H1 (cell line): Measurements from ENCODE around the gene FARSB. TPM values are rescaled to one million over a fixed set of nuclear protein-coding genes. Genes with fewer than 3 reads are reported as not detected.

Source experiments
- CTCF ChIA-PET: fragments of 300-600 bp; sonication (Branson Sonifier 250); formaldehyde crosslinking; loops from one replicate; lab custom pipeline; 2021; ENCODE audit not compliant: partially characterized antibody; lab: Charles Lee
- POLR2A ChIA-PET: fragments of 300-600 bp; sonication (Branson Sonifier 250); formaldehyde crosslinking; loops from one replicate; lab custom pipeline; 2021; ENCODE audit warnings: inconsistent platforms; ENCODE audit not compliant: partially characterized antibody; lab: Charles Lee
- DNase-seq, 2 experiments: peaks; one replicate each; pipeline versions ENCODE4 v3.0.0 to v3.0.0-alpha.2; 2010 to 2022; ENCODE audit warnings: low spot score in 2 of 2, low read depth in 1 of 2, mixed read lengths in 1 of 2
- FAIRE-seq: peaks from 2 replicates; lab custom pipeline; 2011; peaks lifted over from hg19 to GRCh38; lab: Jason Lieb, UNC
- H2AFZ ChIP-seq: 2 replicates; pipeline ENCODE4 v1.8.1; 2012; ENCODE audit warnings: low read length, inconsistent platforms
- H2AK5ac ChIP-seq: 2 replicates; pipeline ENCODE4 v1.6.1; 2013; ENCODE audit warnings: low read depth, low read length
- H2BK120ac ChIP-seq: replicated peaks from 2 replicates; pipeline ENCODE3; 2013; ENCODE audit warnings: low read depth, low read length, inconsistent platforms
- H2BK12ac ChIP-seq: 2 replicates; pipeline ENCODE4 v1.6.1; 2013; ENCODE audit warnings: low read depth, low read length
- H2BK15ac ChIP-seq: 2 replicates; pipeline ENCODE4 v1.6.1; 2013; ENCODE audit warnings: low read length
- H2BK20ac ChIP-seq: 2 replicates; pipeline ENCODE4 v1.6.1; 2013; ENCODE audit warnings: low read length
- H2BK5ac ChIP-seq: 2 replicates; pipeline ENCODE4 v1.6.1; 2013; ENCODE audit warnings: low read depth, low read length
- H3K14ac ChIP-seq: 2 replicates; pipeline ENCODE4 v1.6.1; 2013; ENCODE audit warnings: inconsistent platforms; ENCODE audit not compliant: insufficient read length
- H3K18ac ChIP-seq: 2 replicates; pipeline ENCODE4 v1.6.1; 2013; ENCODE audit warnings: low read length; ENCODE audit errors: extremely low read depth
- H3K23ac ChIP-seq: 2 replicates; pipeline ENCODE4 v1.6.1; 2013; ENCODE audit warnings: inconsistent platforms; ENCODE audit not compliant: insufficient read length
- H3K23me2 ChIP-seq: 2 replicates; pipeline ENCODE4 v1.6.1; 2013; ENCODE audit warnings: low read depth, low read length
- H3K27ac ChIP-seq: 2 replicates; pipeline ENCODE4 v1.6.1; 2011; ENCODE audit warnings: low read depth, low read length, inconsistent platforms
- H3K27me3 ChIP-seq, 4 experiments: replicated peaks in 1 of 4; 1 replicate in 1 of 4; 2 replicates in 3 of 4; pipeline versions ENCODE4 v1.6.1 to v1.8.1; 2011 to 2013; ENCODE audit warnings: low read length in 3 of 4, mild to moderate bottlenecking in 3 of 4, inconsistent platforms in 2 of 4, mixed read lengths in 2 of 4, moderate library complexity in 1 of 4; ENCODE audit not compliant: control insufficient read depth in 3 of 4, insufficient read depth in 3 of 4; ENCODE audit errors: extremely low read depth in 1 of 4
- H3K36me3 ChIP-seq, 4 experiments: 2 replicates each; pipeline versions ENCODE4 v1.6.1 to v1.8.1; 2011 to 2013; ENCODE audit warnings: mild to moderate bottlenecking in 4 of 4, low read length in 3 of 4, moderate library complexity in 2 of 4, control low read depth in 1 of 4, inconsistent platforms in 1 of 4; ENCODE audit not compliant: insufficient read depth in 4 of 4, control insufficient read depth in 2 of 4
- H3K4ac ChIP-seq: replicated peaks from 2 replicates; pipeline ENCODE3; 2013; ENCODE audit warnings: low read length, low read depth, mixed read lengths, inconsistent platforms; ENCODE audit not compliant: insufficient read length
- H3K4me1 ChIP-seq, 4 experiments: replicated peaks in 1 of 4; 1 replicate in 1 of 4; 2 replicates in 3 of 4; pipeline versions ENCODE4 v1.6.1 to v1.8.1; 2011 to 2013; ENCODE audit warnings: low read length in 3 of 4, inconsistent platforms in 2 of 4, mixed read lengths in 1 of 4; ENCODE audit not compliant: insufficient read depth in 4 of 4, control insufficient read depth in 3 of 4
- H3K4me2 ChIP-seq, 2 experiments: 2 replicates each; pipeline versions ENCODE4 v1.6.1 to v1.8.1; 2011 to 2013; ENCODE audit warnings: low read depth in 2 of 2, low read length in 2 of 2, control low read depth in 1 of 2, inconsistent platforms in 1 of 2, mild to moderate bottlenecking in 1 of 2; ENCODE audit not compliant: insufficient read depth in 1 of 2
- H3K4me3 ChIP-seq, 4 experiments: fragments of 200-600, 300-600 bp in 1 of 4; sonication (generic), shearing (Covaris generic), sonication (Bioruptor Twin) in 1 of 4; 2 replicates each; pipeline versions ENCODE4 v1.5.1 to v1.8.1; 2011 to 2016; ENCODE audit warnings: low read length in 4 of 4, low read depth in 3 of 4, control low read depth in 2 of 4, inconsistent platforms in 2 of 4, mild to moderate bottlenecking in 2 of 4, mixed read lengths in 1 of 4, moderate library complexity in 1 of 4; ENCODE audit not compliant: insufficient read depth in 2 of 4; ENCODE audit errors: extremely low read depth in 1 of 4
- H3K56ac ChIP-seq: replicated peaks from 2 replicates; pipeline ENCODE3; 2013; ENCODE audit warnings: low read depth, mild to moderate bottlenecking, mixed read lengths, low read length, inconsistent platforms; ENCODE audit not compliant: insufficient read length
- H3K79me1 ChIP-seq: 2 replicates; pipeline ENCODE4 v1.6.1; 2013; ENCODE audit warnings: low read depth, low read length, control low read depth
- H3K79me2 ChIP-seq, 2 experiments: 2 replicates each; pipeline versions ENCODE4 v1.6.1 to v1.8.1; 2012 to 2013; ENCODE audit warnings: low read length in 2 of 2, mild to moderate bottlenecking in 2 of 2, inconsistent platforms in 1 of 2; ENCODE audit not compliant: insufficient read depth in 2 of 2, control insufficient read depth in 1 of 2
- H3K9ac ChIP-seq, 4 experiments: replicated peaks in 1 of 4; 1 replicate in 1 of 4; 2 replicates in 3 of 4; pipeline versions ENCODE4 v1.6.1 to v1.8.1; 2011 to 2013; ENCODE audit warnings: low read depth in 3 of 4, low read length in 3 of 4, control low read depth in 2 of 4, mild to moderate bottlenecking in 2 of 4, moderate library complexity in 2 of 4, inconsistent platforms in 1 of 4; ENCODE audit errors: extremely low read depth in 1 of 4
- H3K9me3 ChIP-seq, 2 experiments: 2 replicates each; pipeline versions ENCODE4 v1.6.1 to v1.8.1; 2012 to 2013; ENCODE audit warnings: mild to moderate bottlenecking in 2 of 2, moderate library complexity in 2 of 2, control low read depth in 1 of 2, inconsistent platforms in 1 of 2, low read depth in 1 of 2, low read length in 1 of 2, mixed read lengths in 1 of 2; ENCODE audit not compliant: insufficient read depth in 2 of 2
- H4K20me1 ChIP-seq, 2 experiments: replicated peaks in 1 of 2; 2 replicates each; pipeline versions ENCODE3 to v1.8.1; 2011 to 2013; ENCODE audit warnings: inconsistent platforms in 2 of 2, low read length in 2 of 2, mild to moderate bottlenecking in 1 of 2; ENCODE audit not compliant: insufficient read depth in 2 of 2, control insufficient read depth in 1 of 2
- H4K5ac ChIP-seq: 2 replicates; pipeline ENCODE4 v1.6.1; 2013; ENCODE audit warnings: low read length, low read depth, mixed read lengths, inconsistent platforms; ENCODE audit not compliant: insufficient read length
- H4K8ac ChIP-seq: 2 replicates; pipeline ENCODE4 v1.8.0; 2013; ENCODE audit warnings: mild to moderate bottlenecking, moderate library complexity, low read length, inconsistent platforms; ENCODE audit not compliant: insufficient read depth; ENCODE audit errors: extremely low read depth
- H4K91ac ChIP-seq: replicated peaks from 2 replicates; pipeline ENCODE3; 2013; ENCODE audit warnings: low read length, mixed read lengths, inconsistent platforms; ENCODE audit not compliant: insufficient read length
- ATF3 ChIP-seq: IDR thresholded peaks from 2 replicates; pipeline ENCODE4 v1.6.1; 2011; ENCODE audit warnings: low read depth, mild to moderate bottlenecking, low read length; ENCODE audit not compliant: insufficient read depth
- BCL11A ChIP-seq, 2 experiments: IDR thresholded peaks; one replicate each; pipeline ENCODE4 v1.6.1; 2011; ENCODE audit warnings: low read depth in 2 of 2, low read length in 2 of 2, mild to moderate bottlenecking in 2 of 2
- KDM4A ChIP-seq: IDR thresholded peaks from one replicate; pipeline ENCODE4 v1.7.1; 2012; ENCODE audit warnings: low read depth, mild to moderate bottlenecking, moderate library complexity, low read length, inconsistent platforms; ENCODE audit not compliant: severe bottlenecking
- NANOG ChIP-seq: IDR thresholded peaks from 2 replicates; pipeline ENCODE4 v1.6.1; 2011; ENCODE audit warnings: low read length, low read depth, mild to moderate bottlenecking, inconsistent platforms; ENCODE audit not compliant: insufficient read depth, poor library complexity, severe bottlenecking
- PHF8 ChIP-seq: fragments of 200-600 bp; sonication (generic); conservative IDR thresholded peaks from 2 replicates; pipeline ENCODE4 v1.7.1; 2012; ENCODE audit warnings: low read depth, mild to moderate bottlenecking, inconsistent platforms, low read length, moderate library complexity
- SAP30 ChIP-seq: fragments of 300-600 bp; sonication (generic); IDR thresholded peaks from 2 replicates; pipeline ENCODE4 v1.7.1; 2012; ENCODE audit warnings: low read length, moderate library complexity, mild to moderate bottlenecking, inconsistent platforms; ENCODE audit not compliant: insufficient read depth, insufficient replicate concordance
- SIRT6 ChIP-seq: IDR thresholded peaks from one replicate; pipeline ENCODE4 v1.7.1; 2012; ENCODE audit warnings: low read length, inconsistent platforms
- SP2 ChIP-seq: IDR thresholded peaks from 2 replicates; pipeline ENCODE4 v1.6.1; 2012; ENCODE audit warnings: mild to moderate bottlenecking, low read length, inconsistent platforms
- SRF ChIP-seq: IDR thresholded peaks from 2 replicates; pipeline ENCODE4 v1.6.1; 2011; ENCODE audit warnings: mild to moderate bottlenecking, low read depth, low read length, moderate library complexity
- TAF7 ChIP-seq: optimal IDR thresholded peaks from 2 replicates; pipeline ENCODE3; 2011; ENCODE audit warnings: low read depth, mild to moderate bottlenecking, inconsistent platforms, low read length, moderate library complexity, borderline replicate concordance
- TBP ChIP-seq: IDR thresholded peaks from 2 replicates; pipeline ENCODE4 v1.6.1; 2011; ENCODE audit warnings: low read depth, low read length, improper control_type of control experiment
- WGBS, 2 experiments: shearing (Covaris generic) in 1 of 2; methylation state at CpG; one replicate each; pipeline versions ENCODE4 v1.1.6 to v1.1.7; 2013 to 2015; ENCODE audit warnings: low lambda C conversion rate in 2 of 2, mixed read lengths in 2 of 2, inconsistent platforms in 1 of 2, low coverage in 1 of 2, missing lambda C conversion rate in 1 of 2; ENCODE audit not compliant: insufficient replicate concordance in 2 of 2, insufficient coverage in 1 of 2, insufficient read length in 1 of 2; ENCODE audit errors: extremely low coverage in 1 of 2, missing lambda C conversion rate in 1 of 2; 5-methylcytosine and 5-hydroxymethylcytosine counted together
- polyA plus RNA-seq, 7 experiments: library from polyadenylated mRNA; depleted of rRNA in 3 of 7; stranded (reverse) in 5 of 7; unstranded in 2 of 7; fragments of >200 nt in 5 of 7; fragments of 200-250 nt in 2 of 7; gene quantifications; 1 replicate in 5 of 7; 2 replicates in 1 of 7; 4 replicates in 1 of 7; pipeline versions ENCODE4 v1.2.1 to v1.2.3, GENCODE V29; 2011 to 2013; ENCODE audit warnings: missing spikeins in 2 of 7, mixed read lengths in 2 of 7
- total RNA-seq: library from RNA; stranded (reverse); fragmentation: NEBNext Ultra II Directional; extraction: Animal tissue kit (Norgen Biotek cat#: 25700); gene quantifications from 2 replicates; pipeline ENCODE4 v1.2.1, GENCODE V29; 2021

FARSB gene
- total and polyA plus RNA-seq, 2 of the 8 experiments (the other 6 are each of a cell fraction or from before 2014, with no cell fraction given), result 21.0 to 37.9 TPM

- Histone ChIP-seq H2AK5ac (no peak overlapping the region), H3K9me3 (no peaks in the 10 kb centered on the region)
- no peak for TF ChIP-seq KDM4A
- TF ChIP-seq SIRT6, result no peak
- TF ChIP-seq SP2, result no peak
- no peak for TF ChIP-seq TBP
- no peak for TF ChIP-seq SAP30
- no peak for TF ChIP-seq NANOG
- TF ChIP-seq BCL11A (IDR thresholded peaks at IDR 0.05; ENCODE audit: low read depth in 2 of 2, low read length in 2 of 2), result no peak
- TF ChIP-seq ATF3, result no peak
- TF ChIP-seq TAF7, result no peak
- TF ChIP-seq SRF, result no peak
- no peak for TF ChIP-seq PHF8
- TF ChIP-seq, all 59 proteins: peak for 0
- H3K27me3 ChIP-seq, result no peaks in the 10 kb centered on the region; a peak in 1 of 7 replicates
- no peaks in the 10 kb centered on the region for H3K79me2 ChIP-seq
- no peak for FAIRE-seq
- H3K4me2 ChIP-seq, result no peak overlapping the region
- no peak overlapping the region for H2BK15ac ChIP-seq
- H3K23me2 ChIP-seq, result no peaks in the 10 kb centered on the region; the same call in 1 of the 2 replicates
- H2AFZ ChIP-seq, result no peak overlapping the region
- H4K5ac ChIP-seq, result no peak overlapping the region
- no peak overlapping the region for H2BK20ac ChIP-seq
- H3K14ac ChIP-seq, result no peak overlapping the region
- ChIA-PET POLR2A (interaction anchor here (1.7 kb wide), 1 partner anchor 8 kb away, joined by 5 read pairs; the partner anchor contains the start of gene MOGAT1), CTCF (interaction anchor here (0.6 to 2.3 kb wide), 2 partner anchors 9 to 13 kb away, joined by 3 to 10 read pairs; partner anchors contain the start of gene MOGAT1)
- no peak for DNase-seq
- H2BK5ac ChIP-seq, result no peak overlapping the region
- no peak overlapping the region for H2BK12ac ChIP-seq
- H3K27ac ChIP-seq, result no peak overlapping the region
- H3K79me1 ChIP-seq, result no peaks in the 10 kb centered on the region
- no peak overlapping the region for H4K91ac ChIP-seq
- no peak overlapping the region for H4K8ac ChIP-seq
- H3K4me1 ChIP-seq, result no peaks in the 10 kb centered on the region
- no peaks in the 10 kb centered on the region for H4K20me1 ChIP-seq
- no peak overlapping the region for H3K9ac ChIP-seq
- no peak overlapping the region for H2BK120ac ChIP-seq
- no peak overlapping the region for H3K4ac ChIP-seq
- no peak overlapping the region for H3K4me3 ChIP-seq
- no peaks in the 10 kb centered on the region for H3K36me3 ChIP-seq
- H3K56ac ChIP-seq, result no peak overlapping the region
- H3K23ac ChIP-seq, result no peak overlapping the region
- 93% methylated on average over 3 of the region's 3 CpGs; no CpG with 5 or more reads in 1 of the 2 experiments for WGBS, 2 experiments
- H3K18ac ChIP-seq, result no peak overlapping the region
These were observed 7.6 kb upstream of the FARSB start for GRCh38 chr2:222663479-222663878.
